HCT116 (cell line): Measurements from ENCODE around the gene SMNDC1. TPM values are rescaled to one million over a fixed set of nuclear protein-coding genes. Genes with fewer than 3 reads are reported as not detected.
A peak's percentile ranks its signal among the peaks of the same experiment; 100 is the strongest.

ENCODE experiments used
- ATAC-seq: fragments of 200-7000 bp; cut with Tn5 transposase; 2 replicates; pipeline ENCODE4 v1.9.1; 2020; ENCODE audit warnings: mild to moderate bottlenecking, moderate library complexity
- BruUV-seq: library from RNA; stranded (reverse); fragments of 400-500 nt; replicated peaks from 2 replicates; lab custom pipeline; 2021; lab: Mats Ljungman, UMichigan
- CTCF ChIA-PET: fragments of 300-600 bp; sonication (Branson Sonifier 250); formaldehyde crosslinking; loops from one replicate; lab custom pipeline; 2021; ENCODE audit warnings: antibody characterized with exemption; lab: Charles Lee
- POLR2A ChIA-PET: fragments of 300-600, 350-600 bp; sonication (Branson Sonifier 250); formaldehyde crosslinking; loops from one replicate; lab custom pipeline; 2021; ENCODE audit warnings: antibody characterized with exemption; lab: Charles Lee
- RAD21 ChIA-PET, 2 experiments: fragments of 300-600 bp; sonication (Branson Sonifier 250); formaldehyde crosslinking; loops; one replicate each; lab custom pipeline; 2023; ENCODE audit warnings: low total read pairs in 2 of 2; ENCODE audit not compliant: uncharacterized antibody in 2 of 2, unreplicated experiment in 2 of 2, low non-redundant PET in 1 of 2; lab: Charles Lee
- DNase-seq: peaks from one replicate; pipeline ENCODE4 v3.0.0-alpha.2; 2010; ENCODE audit warnings: low read depth, low spot score
- H2AFZ ChIP-seq: fragments of 200-600 bp; shearing (Covaris generic), sonication (generic); 2 replicates; pipeline ENCODE4 v1.6.1; 2017; ENCODE audit warnings: low read depth, mixed run types, mixed read lengths, antibody characterized with exemption, low read length; ENCODE audit not compliant: poor library complexity, severe bottlenecking
- H3K27ac ChIP-seq: 2 replicates; pipeline ENCODE4 v1.5.1; 2012; ENCODE audit warnings: low read depth, low read length
- H3K27me3 ChIP-seq: fragments of 200-600 bp; sonication (generic); 2 replicates; pipeline ENCODE4 v1.6.1; 2016; ENCODE audit warnings: mixed run types, low read length, mixed read lengths; ENCODE audit not compliant: insufficient read depth
- H3K36me3 ChIP-seq, 2 experiments: fragments of 200-500 bp in 1 of 2; fragments of 200-600 bp in 1 of 2; sonication (Bioruptor generic) in 1 of 2; sonication (generic) in 1 of 2; 2 replicates each; pipeline versions ENCODE4 v1.5.1 to v1.6.1; 2014 to 2016; ENCODE audit warnings: low read length in 2 of 2, inconsistent platforms in 1 of 2, mixed read lengths in 1 of 2, mixed run types in 1 of 2; ENCODE audit not compliant: insufficient read depth in 2 of 2, control insufficient read depth in 1 of 2
- H3K4me1 ChIP-seq, 2 experiments: fragments of 200-600 bp in 1 of 2; sonication (generic) in 1 of 2; 2 replicates each; pipeline versions ENCODE4 v1.5.1 to v1.6.1; 2012 to 2017; ENCODE audit warnings: low read length in 2 of 2, inconsistent platforms in 1 of 2, mild to moderate bottlenecking in 1 of 2, mixed read lengths in 1 of 2, mixed run types in 1 of 2, moderate library complexity in 1 of 2; ENCODE audit not compliant: insufficient read depth in 2 of 2, control insufficient read depth in 1 of 2
- H3K4me2 ChIP-seq: fragments of 200-600 bp; sonication (generic); 2 replicates; pipeline ENCODE4 v1.6.1; 2017; ENCODE audit warnings: mixed run types, low read length, mixed read lengths
- H3K4me3 ChIP-seq, 2 experiments: fragments of 200-600 bp in 1 of 2; sonication (generic) in 1 of 2; replicated peaks in 1 of 2; 2 replicates each; pipeline ENCODE4 v1.5.1; 2011 to 2016; ENCODE audit warnings: low read length in 2 of 2, control low read depth in 1 of 2, low read depth in 1 of 2, mild to moderate bottlenecking in 1 of 2, mixed read lengths in 1 of 2, mixed run types in 1 of 2
- H3K79me2 ChIP-seq: fragments of 200-600 bp; sonication (generic); 2 replicates; pipeline ENCODE4 v1.6.1; 2017; ENCODE audit warnings: mild to moderate bottlenecking, mixed run types, low read length, moderate library complexity, mixed read lengths; ENCODE audit not compliant: insufficient read depth
- H3K9ac ChIP-seq: fragments of 200-600 bp; sonication (generic); 2 replicates; pipeline ENCODE4 v1.6.1; 2016; ENCODE audit warnings: low read length, mixed read lengths
- H3K9me2 ChIP-seq: fragments of 200-600 bp; sonication (generic), shearing (Covaris generic); 2 replicates; pipeline ENCODE4 v1.6.1; 2017; ENCODE audit warnings: mixed run types, mild to moderate bottlenecking, moderate library complexity; ENCODE audit not compliant: insufficient read depth
- H3K9me3 ChIP-seq, 2 experiments: fragments of 200-500 bp in 1 of 2; fragments of 200-600 bp in 1 of 2; sonication (Bioruptor generic) in 1 of 2; sonication (generic) in 1 of 2; 2 replicates each; pipeline ENCODE4 v1.6.1; 2014 to 2017; ENCODE audit warnings: low read length in 2 of 2, mixed read lengths in 2 of 2, inconsistent platforms in 1 of 2, low read depth in 1 of 2, mild to moderate bottlenecking in 1 of 2, mixed run types in 1 of 2, moderate library complexity in 1 of 2; ENCODE audit not compliant: control insufficient read depth in 1 of 2, insufficient read depth in 1 of 2
- H4K20me1 ChIP-seq: fragments of 200-600 bp; sonication (generic), shearing (Covaris generic); 2 replicates; pipeline ENCODE4 v1.6.1; 2017; ENCODE audit warnings: mixed run types, mild to moderate bottlenecking, moderate library complexity; ENCODE audit not compliant: insufficient read depth
- CBX3 ChIP-seq: IDR thresholded peaks from 2 replicates; pipeline ENCODE4 v1.6.1; 2012; ENCODE audit warnings: low read depth
- CEBPB ChIP-seq: IDR thresholded peaks from 2 replicates; pipeline ENCODE4 v1.6.1; 2012; ENCODE audit warnings: low read depth
- ELF1 ChIP-seq: IDR thresholded peaks from 2 replicates; pipeline ENCODE4 v1.6.1; 2012; ENCODE audit warnings: low read depth, borderline replicate concordance
- EZH2phosphoT487 ChIP-seq: fragments of 200-600 bp; IDR thresholded peaks from 2 replicates; pipeline ENCODE4 v1.6.1; 2018; ENCODE audit warnings: antibody characterized with exemption, borderline replicate concordance
- FOSL1 ChIP-seq: IDR thresholded peaks from 2 replicates; pipeline ENCODE4 v1.6.1; 2012; ENCODE audit warnings: low read depth
- POLR2A ChIP-seq: IDR thresholded peaks from 2 replicates; pipeline ENCODE4 v1.7.0; 2011; ENCODE audit warnings: borderline replicate concordance; ENCODE audit not compliant: insufficient read depth, insufficient read length; ENCODE audit errors: extremely low read depth
- POLR2AphosphoS5 ChIP-seq: IDR thresholded peaks from 2 replicates; pipeline ENCODE4 v1.6.1; 2011; ENCODE audit warnings: mild to moderate bottlenecking, low read depth, low read length, moderate library complexity
- RAD21 ChIP-seq: IDR thresholded peaks from 2 replicates; pipeline ENCODE4 v1.6.1; 2012; ENCODE audit warnings: low read depth, mild to moderate bottlenecking
- SIN3A ChIP-seq: IDR thresholded peaks from 2 replicates; pipeline ENCODE4 v1.6.1; 2012; ENCODE audit warnings: low read depth
- SP1 ChIP-seq: IDR thresholded peaks from 2 replicates; pipeline ENCODE4 v1.6.1; 2012; ENCODE audit warnings: low read depth
- SRF ChIP-seq: IDR thresholded peaks from 2 replicates; pipeline ENCODE4 v1.6.1; 2012; ENCODE audit warnings: low read depth
- YY1 ChIP-seq: IDR thresholded peaks from 2 replicates; pipeline ENCODE4 v1.6.1; 2011; ENCODE audit warnings: low read length, low read depth, moderate library complexity, mild to moderate bottlenecking; ENCODE audit not compliant: insufficient replicate concordance; ENCODE audit errors: extremely low read depth
- ZFX ChIP-seq: fragments of 450-650 bp; IDR thresholded peaks from 2 replicates; pipeline ENCODE4 v1.6.1; 2017
- ZNF274 ChIP-seq: fragments of 200-500 bp; sonication (Bioruptor generic); IDR thresholded peaks from 2 replicates; pipeline ENCODE4 v1.6.1; 2014; ENCODE audit warnings: mild to moderate bottlenecking, low read depth, low read length, inconsistent platforms
- intact Hi-C: fragments of 100-400 bp; cut with micrococcal nuclease; formaldehyde crosslinking; loops from 2 replicates; pipeline ENCODE4 v1.10.0; 2022
- total RNA-seq: library from RNA; stranded (reverse); gene quantifications from one replicate; pipeline ENCODE4 v1.2.1, GENCODE V29; 2021; ENCODE audit not compliant: unreplicated experiment
- TF ChIP-seq, protein P1 (sequence below): IDR thresholded peaks from 2 replicates; pipeline ENCODE4 v1.6.1; 2011; ENCODE audit warnings: mild to moderate bottlenecking, low read length, moderate library complexity; ENCODE audit not compliant: insufficient replicate concordance; ENCODE audit errors: extremely low read depth
- TF ChIP-seq, protein P2 (sequence below): IDR thresholded peaks from 2 replicates; pipeline ENCODE4 v1.6.1; 2012
- TF ChIP-seq, protein P3 (sequence below), 3 experiments: fragments of 200-600 bp in 1 of 3; sonication (generic) in 1 of 3; IDR thresholded peaks in 2 of 3; conservative IDR thresholded peaks in 1 of 3; 2 replicates each; pipeline ENCODE4 v1.5.1; 2012 to 2017; ENCODE audit warnings: low read depth in 2 of 3, low read length in 2 of 3, antibody characterized with exemption in 1 of 3, borderline replicate concordance in 1 of 3, control low read depth in 1 of 3, mild to moderate bottlenecking in 1 of 3, mixed read lengths in 1 of 3, mixed run types in 1 of 3, moderate library complexity in 1 of 3; ENCODE audit not compliant: insufficient read depth in 1 of 3

The SMNDC1 gene
- total RNA-seq, 1 experiment from 2014 or later = 61.7 TPM

DNA sequence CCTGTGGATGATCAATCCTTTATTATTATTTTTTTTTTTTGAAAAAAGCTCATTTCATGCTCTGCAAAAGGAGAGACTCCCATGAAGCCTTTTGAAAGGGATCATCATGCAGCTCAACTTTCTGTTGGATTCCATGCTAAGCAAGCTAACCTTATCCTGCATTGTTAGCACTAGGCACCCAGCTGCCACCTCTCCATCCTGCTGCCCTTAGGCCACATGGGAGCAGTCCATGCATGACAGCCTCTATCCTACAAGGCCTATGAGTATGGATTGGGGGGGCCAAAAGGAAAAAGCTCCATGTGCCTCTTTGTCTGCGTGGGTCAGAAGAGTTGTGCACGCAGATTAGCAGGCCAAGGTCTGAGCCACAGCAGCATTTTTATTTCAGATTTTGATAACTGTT lies 19.2 kb downstream of the SMNDC1 start:
- RAD21 ChIA-PET = no interaction called here
- TF ChIP-seq ELF1 = no peak
- TF ChIP-seq POLR2AphosphoS5 = 0 out of 2 replicates have a peak, but pooled peaks have one; percentile 18
- TF ChIP-seq, all 23 proteins: peak for 1
- H3K9ac ChIP-seq = no peak overlapping the region
- CTCF ChIA-PET = interaction anchor here (1.4 to 1.5 kb wide), 2 partner anchors 79 to 147 kb away, joined by 4 to 5 read pairs; no protein-coding TSS in a partner anchor
- H3K9me3 ChIP-seq = no peaks in the 10 kb centered on the region
- peak; percentile 41; the same call in 1 of the 2 replicates for ATAC-seq
- no peaks in the 10 kb centered on the region for H3K9me2 ChIP-seq
- H3K4me3 ChIP-seq = no peak overlapping the region
- intact Hi-C loops = no loop called here
- DNase-seq = no peak
- H2AFZ ChIP-seq = no peak overlapping the region
- H3K79me2 ChIP-seq = no peaks in the 10 kb centered on the region
- no peak overlapping the region for H3K27ac ChIP-seq
- H3K4me2 ChIP-seq = no peak overlapping the region
- H3K27me3 ChIP-seq = no peaks in the 10 kb centered on the region
- H4K20me1 ChIP-seq = no peaks in the 10 kb centered on the region
- H3K36me3 ChIP-seq = peaks cover 30 to 43% of the 10 kb centered on the region in 2 experiments; a peak in 3 of 4 replicates
- H3K4me1 ChIP-seq = no peaks in the 10 kb centered on the region
- POLR2A ChIA-PET = interaction anchor here (1.5 kb wide), 1 partner anchor 10 kb away, joined by 7 read pairs; no protein-coding TSS in a partner anchor
- BruUV-seq = no TSS peak

DNA sequence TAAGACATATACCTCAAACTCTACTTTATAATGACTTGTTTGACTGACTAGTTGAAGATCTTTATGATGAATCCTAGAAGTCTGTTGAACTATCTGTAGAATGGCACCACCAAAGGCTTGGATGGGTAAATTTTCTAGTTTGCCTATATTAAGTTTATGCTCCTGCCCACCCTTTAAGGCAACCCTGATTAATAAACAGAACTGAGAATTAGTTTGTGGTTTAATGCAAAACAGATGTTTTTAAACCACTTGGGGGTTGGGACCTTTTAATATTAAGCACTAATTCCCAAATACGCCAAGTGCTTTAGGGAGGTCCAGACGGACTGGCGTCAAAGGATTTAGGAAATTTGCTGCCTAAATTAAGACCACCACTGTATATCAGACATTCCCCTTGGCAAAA lies 20.5 kb downstream of the SMNDC1 start:
- ChIA-PET CTCF (no interaction called here), RAD21 (no interaction called here), POLR2A (no interaction called here)
- no peak overlapping the region for H2AFZ ChIP-seq
- DNase-seq (no peak), ATAC-seq (no peak)
- no peaks in the 10 kb centered on the region for H3K9me3 ChIP-seq
- no peaks in the 10 kb centered on the region for H4K20me1 ChIP-seq
- TF ChIP-seq POLR2A (no peak), YY1 (no peak), ZFX (no peak), CBX3 (no peak), ZNF274 (no peak), SRF (no peak), SIN3A (no peak), ELF1 (no peak), RAD21 (no peak), FOSL1 (no peak), SP1 (no peak), CEBPB (no peak), EZH2phosphoT487 (no peak)
- TF ChIP-seq, protein P1, sequence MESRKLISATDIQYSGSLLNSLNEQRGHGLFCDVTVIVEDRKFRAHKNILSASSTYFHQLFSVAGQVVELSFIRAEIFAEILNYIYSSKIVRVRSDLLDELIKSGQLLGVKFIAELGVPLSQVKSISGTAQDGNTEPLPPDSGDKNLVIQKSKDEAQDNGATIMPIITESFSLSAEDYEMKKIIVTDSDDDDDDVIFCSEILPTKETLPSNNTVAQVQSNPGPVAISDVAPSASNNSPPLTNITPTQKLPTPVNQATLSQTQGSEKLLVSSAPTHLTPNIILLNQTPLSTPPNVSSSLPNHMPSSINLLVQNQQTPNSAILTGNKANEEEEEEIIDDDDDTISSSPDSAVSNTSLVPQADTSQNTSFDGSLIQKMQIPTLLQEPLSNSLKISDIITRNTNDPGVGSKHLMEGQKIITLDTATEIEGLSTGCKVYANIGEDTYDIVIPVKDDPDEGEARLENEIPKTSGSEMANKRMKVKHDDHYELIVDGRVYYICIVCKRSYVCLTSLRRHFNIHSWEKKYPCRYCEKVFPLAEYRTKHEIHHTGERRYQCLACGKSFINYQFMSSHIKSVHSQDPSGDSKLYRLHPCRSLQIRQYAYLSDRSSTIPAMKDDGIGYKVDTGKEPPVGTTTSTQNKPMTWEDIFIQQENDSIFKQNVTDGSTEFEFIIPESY = no peak
- TF ChIP-seq, protein P2, sequence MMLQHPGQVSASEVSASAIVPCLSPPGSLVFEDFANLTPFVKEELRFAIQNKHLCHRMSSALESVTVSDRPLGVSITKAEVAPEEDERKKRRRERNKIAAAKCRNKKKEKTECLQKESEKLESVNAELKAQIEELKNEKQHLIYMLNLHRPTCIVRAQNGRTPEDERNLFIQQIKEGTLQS = no peak
- TF ChIP-seq, protein P3, sequence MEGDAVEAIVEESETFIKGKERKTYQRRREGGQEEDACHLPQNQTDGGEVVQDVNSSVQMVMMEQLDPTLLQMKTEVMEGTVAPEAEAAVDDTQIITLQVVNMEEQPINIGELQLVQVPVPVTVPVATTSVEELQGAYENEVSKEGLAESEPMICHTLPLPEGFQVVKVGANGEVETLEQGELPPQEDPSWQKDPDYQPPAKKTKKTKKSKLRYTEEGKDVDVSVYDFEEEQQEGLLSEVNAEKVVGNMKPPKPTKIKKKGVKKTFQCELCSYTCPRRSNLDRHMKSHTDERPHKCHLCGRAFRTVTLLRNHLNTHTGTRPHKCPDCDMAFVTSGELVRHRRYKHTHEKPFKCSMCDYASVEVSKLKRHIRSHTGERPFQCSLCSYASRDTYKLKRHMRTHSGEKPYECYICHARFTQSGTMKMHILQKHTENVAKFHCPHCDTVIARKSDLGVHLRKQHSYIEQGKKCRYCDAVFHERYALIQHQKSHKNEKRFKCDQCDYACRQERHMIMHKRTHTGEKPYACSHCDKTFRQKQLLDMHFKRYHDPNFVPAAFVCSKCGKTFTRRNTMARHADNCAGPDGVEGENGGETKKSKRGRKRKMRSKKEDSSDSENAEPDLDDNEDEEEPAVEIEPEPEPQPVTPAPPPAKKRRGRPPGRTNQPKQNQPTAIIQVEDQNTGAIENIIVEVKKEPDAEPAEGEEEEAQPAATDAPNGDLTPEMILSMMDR (IDR thresholded peaks at IDR 0.05 in 2 of 3, conservative IDR thresholded peaks at IDR 0.05 in 1 of 3; ENCODE audit: borderline replicate concordance in 1 of 3, insufficient read depth in 1 of 3, low read depth in 2 of 3, low read length in 2 of 3) = no peak
- BruUV-seq = no TSS peak
- peaks cover 22 to 35% of the 10 kb centered on the region in 2 experiments; a peak in 3 of 4 replicates for H3K36me3 ChIP-seq
- H3K9ac ChIP-seq = no peak overlapping the region
- no peaks in the 10 kb centered on the region for H3K27me3 ChIP-seq
- H3K4me1 ChIP-seq = 0 out of 4 replicates have a peak, but pooled peaks cover 0 to 1% of the 10 kb centered on the region in 2 experiments
- intact Hi-C loops = no loop called here
- H3K4me2 ChIP-seq = no peak overlapping the region
- no peaks in the 10 kb centered on the region for H3K79me2 ChIP-seq
- H3K4me3 ChIP-seq = no peak overlapping the region
- no peaks in the 10 kb centered on the region for H3K9me2 ChIP-seq
- no peak overlapping the region for H3K27ac ChIP-seq
